Measurements from ENCODE around the gene GRID1. TPM values are rescaled to one million over a fixed set of nuclear protein-coding genes. Genes with fewer than 3 reads are reported as not detected.

Gene GRID1
- total RNA-seq, 4 donors from 2014 or later: 0.88 to 7.3 (median 4.1) TPM

DNA sequence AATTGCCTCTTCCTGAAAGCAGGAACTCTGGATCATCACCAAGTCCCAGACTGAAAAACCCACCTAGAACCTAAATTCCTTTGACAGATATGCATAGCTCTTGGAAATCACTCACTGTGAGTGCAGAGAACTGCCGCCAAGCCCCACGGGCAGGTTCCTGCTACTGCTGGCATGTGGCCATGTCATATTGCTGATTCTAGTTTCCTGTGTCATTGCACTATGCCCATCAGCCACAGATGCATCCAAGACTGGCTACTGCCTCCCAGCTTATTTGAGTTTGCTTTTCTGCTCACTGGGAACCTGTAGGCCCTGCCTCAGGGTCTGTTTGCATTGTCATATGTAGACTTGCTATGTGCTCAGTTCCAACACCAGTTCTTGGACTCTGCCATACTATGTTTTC lies 786.0 kb downstream of the GRID1 start:
- H3K27me3 ChIP-seq: no peaks in the 10 kb centered on the region
- no peak for TF ChIP-seq POLR2A (IDR thresholded peaks at IDR 0.05)
- TF ChIP-seq, protein P1, sequence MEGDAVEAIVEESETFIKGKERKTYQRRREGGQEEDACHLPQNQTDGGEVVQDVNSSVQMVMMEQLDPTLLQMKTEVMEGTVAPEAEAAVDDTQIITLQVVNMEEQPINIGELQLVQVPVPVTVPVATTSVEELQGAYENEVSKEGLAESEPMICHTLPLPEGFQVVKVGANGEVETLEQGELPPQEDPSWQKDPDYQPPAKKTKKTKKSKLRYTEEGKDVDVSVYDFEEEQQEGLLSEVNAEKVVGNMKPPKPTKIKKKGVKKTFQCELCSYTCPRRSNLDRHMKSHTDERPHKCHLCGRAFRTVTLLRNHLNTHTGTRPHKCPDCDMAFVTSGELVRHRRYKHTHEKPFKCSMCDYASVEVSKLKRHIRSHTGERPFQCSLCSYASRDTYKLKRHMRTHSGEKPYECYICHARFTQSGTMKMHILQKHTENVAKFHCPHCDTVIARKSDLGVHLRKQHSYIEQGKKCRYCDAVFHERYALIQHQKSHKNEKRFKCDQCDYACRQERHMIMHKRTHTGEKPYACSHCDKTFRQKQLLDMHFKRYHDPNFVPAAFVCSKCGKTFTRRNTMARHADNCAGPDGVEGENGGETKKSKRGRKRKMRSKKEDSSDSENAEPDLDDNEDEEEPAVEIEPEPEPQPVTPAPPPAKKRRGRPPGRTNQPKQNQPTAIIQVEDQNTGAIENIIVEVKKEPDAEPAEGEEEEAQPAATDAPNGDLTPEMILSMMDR (IDR thresholded peaks at IDR 0.05): no peak
- no peak for DNase-seq
- H3K36me3 ChIP-seq: no peaks in the 10 kb centered on the region
- H3K4me3 ChIP-seq: no peak overlapping the region
- intact Hi-C loops (cut with DNase I; ENCODE audit: low total_unique reads): no loop called here
- no peaks in the 10 kb centered on the region for H3K4me1 ChIP-seq
- H3K9me3 ChIP-seq: peaks cover 0 to 3% of the 10 kb centered on the region in 2 donors
- H3K27ac ChIP-seq: no peak overlapping the region

DNA sequence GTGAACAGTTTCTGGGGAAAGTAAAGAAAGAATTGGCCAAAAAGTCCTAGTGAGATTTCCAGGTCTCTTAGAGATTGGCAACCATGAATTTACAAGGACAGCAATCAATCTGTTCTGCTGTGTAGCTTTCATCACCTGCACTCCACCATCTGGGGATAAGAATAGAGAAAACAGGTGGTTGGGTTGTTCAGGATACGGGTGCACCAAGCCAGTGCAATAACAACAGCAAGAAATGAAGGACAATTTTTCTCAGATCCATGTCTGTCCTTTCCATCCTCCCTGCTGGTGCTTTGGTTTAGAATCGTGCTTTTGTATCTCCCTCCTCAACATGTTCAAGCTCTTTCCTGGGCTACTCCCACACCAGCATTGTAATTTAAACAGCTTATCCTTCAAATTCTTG lies 787.7 kb downstream of the GRID1 start:
- no peak for DNase-seq
- intact Hi-C loops (cut with DNase I; ENCODE audit: low total_unique reads): no loop called here
- no peaks in the 10 kb centered on the region for H3K36me3 ChIP-seq

DNA sequence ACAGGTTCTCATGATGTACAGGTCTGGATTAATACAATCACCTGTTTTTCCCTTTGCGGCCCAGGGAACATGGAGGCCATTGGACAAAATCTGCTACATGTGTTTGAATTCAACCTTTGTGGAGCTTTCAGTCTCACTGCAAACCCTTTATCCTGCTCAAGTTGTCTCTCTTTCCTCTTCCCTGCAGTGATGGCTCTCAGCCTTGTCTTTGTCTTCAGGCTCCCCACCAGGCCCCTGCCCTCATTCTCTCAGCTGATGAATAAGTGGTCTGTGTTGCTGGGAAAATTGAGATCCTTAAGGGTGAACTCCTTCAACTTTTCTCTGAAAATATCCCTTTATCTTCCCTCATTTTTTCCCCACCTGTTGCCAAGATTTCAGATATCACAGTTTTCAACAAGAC lies 791.2 kb downstream of the GRID1 start:
- H3K9me3 ChIP-seq: no peaks in the 10 kb centered on the region
- TF ChIP-seq, protein P1 (IDR thresholded peaks at IDR 0.05): no peak
- no peak for TF ChIP-seq POLR2A (IDR thresholded peaks at IDR 0.05)
- H3K27ac ChIP-seq: no peak overlapping the region
- no peaks in the 10 kb centered on the region for H3K36me3 ChIP-seq
- H3K4me1 ChIP-seq: no peaks in the 10 kb centered on the region
- no peaks in the 10 kb centered on the region for H3K27me3 ChIP-seq
- intact Hi-C loops (cut with DNase I; ENCODE audit: low total_unique reads): no loop called here
- H3K4me3 ChIP-seq: no peak overlapping the region
- no peak for DNase-seq

More for the DNA sequence above, 787.7 kb downstream of the GRID1 start:
- TF ChIP-seq, protein P1 (IDR thresholded peaks at IDR 0.05): no peak
- TF ChIP-seq POLR2A (IDR thresholded peaks at IDR 0.05): no peak
- Histone ChIP-seq H3K4me1 (no peaks in the 10 kb centered on the region), H3K4me3 (no peak overlapping the region), H3K9me3 (peaks cover 0 to 3% of the 10 kb centered on the region in 2 donors), H3K27me3 (no peaks in the 10 kb centered on the region), H3K27ac (no peak overlapping the region)

DNA sequence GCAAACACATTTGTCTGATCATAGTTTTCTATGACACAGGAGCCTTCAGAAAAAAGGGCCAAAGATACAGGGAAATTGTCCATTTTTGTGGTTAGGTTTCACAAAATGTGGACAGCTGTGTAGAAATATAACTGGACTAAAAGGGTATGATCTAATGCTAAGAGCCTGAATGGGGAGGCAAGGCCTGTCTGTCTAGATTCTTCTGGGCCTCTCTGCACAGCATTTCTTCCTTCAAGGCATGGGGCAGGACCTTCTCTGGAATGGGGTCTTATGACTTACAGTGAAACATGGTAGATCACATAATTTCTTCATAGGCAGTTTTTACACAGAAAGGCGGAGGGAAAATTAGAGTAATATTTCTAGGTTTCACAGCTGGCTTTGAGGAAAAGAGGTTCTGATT lies 795.7 kb downstream of the GRID1 start:
- TF ChIP-seq, protein P1 (IDR thresholded peaks at IDR 0.05): no peak
- no peak for TF ChIP-seq POLR2A (IDR thresholded peaks at IDR 0.05)
- H3K27ac ChIP-seq: no peak overlapping the region
- no peaks in the 10 kb centered on the region for H3K4me1 ChIP-seq
- H3K36me3 ChIP-seq: no peaks in the 10 kb centered on the region
- H3K4me3 ChIP-seq: no peak overlapping the region
- intact Hi-C loops (cut with DNase I; ENCODE audit: low total_unique reads): no loop called here
- no peak for DNase-seq
- H3K27me3 ChIP-seq: no peaks in the 10 kb centered on the region
- no peaks in the 10 kb centered on the region for H3K9me3 ChIP-seq

DNA sequence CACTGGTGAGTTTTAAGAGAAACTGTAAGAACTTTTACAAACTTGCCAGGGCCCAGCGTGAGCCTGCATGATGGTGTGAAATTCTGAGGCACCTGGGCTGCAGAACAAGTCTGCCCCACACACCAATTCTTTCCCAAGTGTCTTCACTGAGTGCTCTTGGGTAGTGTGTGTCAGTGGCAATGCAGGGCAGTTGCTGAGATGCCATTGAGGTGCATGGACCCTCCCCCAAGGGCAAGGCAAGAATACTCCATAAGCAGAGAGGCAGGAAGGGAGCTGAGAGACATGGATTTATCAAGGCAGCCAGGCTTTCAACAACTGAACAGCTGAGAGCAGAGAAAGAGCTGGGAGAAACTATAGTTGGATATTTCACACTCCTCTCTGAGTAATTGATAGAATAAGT lies 801.2 kb downstream of the GRID1 start:
- no peaks in the 10 kb centered on the region for H3K9me3 ChIP-seq
- H3K4me1 ChIP-seq: no peaks in the 10 kb centered on the region

More for the DNA sequence above, 801.2 kb downstream of the GRID1 start:
- intact Hi-C loops (cut with DNase I; ENCODE audit: low total_unique reads): no loop called here
- TF ChIP-seq, protein P1 (IDR thresholded peaks at IDR 0.05): no peak
- no peak for TF ChIP-seq POLR2A (IDR thresholded peaks at IDR 0.05)
- Histone ChIP-seq H3K36me3 (no peaks in the 10 kb centered on the region), H3K27me3 (no peaks in the 10 kb centered on the region), H3K27ac (no peak overlapping the region), H3K4me3 (no peak overlapping the region)
- DNase-seq: no peak
